Bronchus fibroblast of lung (primary cell): ENCODE results near the gene ATAT1. TPM values are rescaled to one million over a fixed set of nuclear protein-coding genes. Genes with fewer than 3 reads are reported as not detected.

Source experiments
- total RNA-seq: library from RNA; depleted of rRNA; stranded (reverse); fragments of >200 nt; gene quantifications from 2 replicates; pipeline ENCODE4 v1.2.3, GENCODE V29; 2015

Gene ATAT1
- 4.5 and 6.4 TPM in 2 replicates for total RNA-seq

GRCh38 chr6:30626484-30627366, at the start of gene ATAT1:
Gene ATAT1 (plus strand): TSS chr6:30626874.

GRCh38 chr6:30616811-30617564, 9.7 kb upstream of the ATAT1 start, which contains the start of gene PPP1R10:
Gene PPP1R10 (minus strand): TSS chr6:30617243. CDS start chr6:30609944, 7,299 bp downstream.

GRCh38 chr6:30617565-30618269, 9.0 kb upstream of the ATAT1 start, which contains the start of gene MRPS18B:
Gene MRPS18B (plus strand): TSS chr6:30617840. CDS start chr6:30617866, 26 bp downstream.

GRCh38 chr6:30646450-30647241, 20.0 kb downstream of the ATAT1 start, which contains the start of gene C6orf136:
Gene C6orf136 (plus strand): TSS chr6:30647133. CDS start chr6:30647232, 99 bp downstream.

GRCh38 chr6:30672445-30673253, 46.0 kb downstream of the ATAT1 start, which contains the start of gene DHX16:
Gene DHX16 (minus strand): TSS chr6:30673006. CDS start chr6:30672841, 165 bp downstream.

GRCh38 chr6:30686009-30686907, 59.6 kb downstream of the ATAT1 start, which contains the start of gene PPP1R18:
Gene PPP1R18 (minus strand): TSS chr6:30686645. CDS start chr6:30686018, 627 bp downstream.

GRCh38 chr6:30690403-30691207, 63.9 kb downstream of the ATAT1 start, which contains the start of gene NRM:
Gene NRM (minus strand): TSS chr6:30690984. CDS start chr6:30690974, 10 bp downstream.

Other genes with a start within 250 kb of the ATAT1 start
- gene HLA-E, start 137.4 kb upstream of the ATAT1 start, total RNA-seq = 92.2 and 93.1 TPM in 2 replicates
- 28.7 and 42.5 TPM in 2 replicates for gene GNL1, start 70.4 kb upstream of the ATAT1 start, total RNA-seq
- gene PRR3, start 69.6 kb upstream of the ATAT1 start, total RNA-seq = 11.6 and 12.9 TPM in 2 replicates
- 31.1 and 34.2 TPM in 2 replicates for gene ABCF1, start 55.4 kb upstream of the ATAT1 start, total RNA-seq
- 19.8 and 24.0 TPM in 2 replicates for gene PPP1R10, start 9.6 kb upstream of the ATAT1 start, total RNA-seq
- 65.1 and 70.5 TPM in 2 replicates for gene MRPS18B, start 9.0 kb upstream of the ATAT1 start, total RNA-seq
- gene C6orf136, start 20.3 kb downstream of the ATAT1 start, total RNA-seq = 6.8 and 8.7 TPM in 2 replicates
- gene DHX16, start 46.1 kb downstream of the ATAT1 start, total RNA-seq = 25.1 and 29.6 TPM in 2 replicates
- gene PPP1R18, start 59.8 kb downstream of the ATAT1 start, total RNA-seq = 58.6 and 62.5 TPM in 2 replicates
- 21.0 and 24.1 TPM in 2 replicates for gene NRM, start 64.1 kb downstream of the ATAT1 start, total RNA-seq
- gene MDC1, start 90.4 kb downstream of the ATAT1 start, total RNA-seq = 9.8 and 11.6 TPM in 2 replicates
- gene TUBB, start 93.5 kb downstream of the ATAT1 start, total RNA-seq = 2,052 and 2,194 TPM in 2 replicates
- gene FLOT1, start 115.8 kb downstream of the ATAT1 start, total RNA-seq = 178 and 180 TPM in 2 replicates
- 56.9 and 75.8 TPM in 2 replicates for gene IER3, start 117.7 kb downstream of the ATAT1 start, total RNA-seq